T47D (cell line): Measurements from ENCODE around the gene GRAP.
"Not testable (repeated sequence)": the region's sequence is repeated elsewhere in the genome, so short reads cannot be mapped to it uniquely, and the experiment has no call there.

Experiments
- DNase-seq, 2 experiments: peaks; one replicate each; pipeline versions ENCODE4 v3.0.0 to v3.0.0-alpha.2; 2011 to 2012; ENCODE audit warnings: low read depth in 1 of 2, low spot score in 1 of 2
- JUND ChIP-seq: IDR thresholded peaks from 2 replicates; pipeline ENCODE4 v1.6.1; 2012; ENCODE audit warnings: low read depth
- in situ Hi-C: cut with HindIII; loops from 2 replicates; pipeline ENCODE4 v1.10.0; 2016; ENCODE audit warnings: low sequenced_read_pairs, low pct_unique_long_range_greater_than_20kb

The GRAP gene

DNA sequence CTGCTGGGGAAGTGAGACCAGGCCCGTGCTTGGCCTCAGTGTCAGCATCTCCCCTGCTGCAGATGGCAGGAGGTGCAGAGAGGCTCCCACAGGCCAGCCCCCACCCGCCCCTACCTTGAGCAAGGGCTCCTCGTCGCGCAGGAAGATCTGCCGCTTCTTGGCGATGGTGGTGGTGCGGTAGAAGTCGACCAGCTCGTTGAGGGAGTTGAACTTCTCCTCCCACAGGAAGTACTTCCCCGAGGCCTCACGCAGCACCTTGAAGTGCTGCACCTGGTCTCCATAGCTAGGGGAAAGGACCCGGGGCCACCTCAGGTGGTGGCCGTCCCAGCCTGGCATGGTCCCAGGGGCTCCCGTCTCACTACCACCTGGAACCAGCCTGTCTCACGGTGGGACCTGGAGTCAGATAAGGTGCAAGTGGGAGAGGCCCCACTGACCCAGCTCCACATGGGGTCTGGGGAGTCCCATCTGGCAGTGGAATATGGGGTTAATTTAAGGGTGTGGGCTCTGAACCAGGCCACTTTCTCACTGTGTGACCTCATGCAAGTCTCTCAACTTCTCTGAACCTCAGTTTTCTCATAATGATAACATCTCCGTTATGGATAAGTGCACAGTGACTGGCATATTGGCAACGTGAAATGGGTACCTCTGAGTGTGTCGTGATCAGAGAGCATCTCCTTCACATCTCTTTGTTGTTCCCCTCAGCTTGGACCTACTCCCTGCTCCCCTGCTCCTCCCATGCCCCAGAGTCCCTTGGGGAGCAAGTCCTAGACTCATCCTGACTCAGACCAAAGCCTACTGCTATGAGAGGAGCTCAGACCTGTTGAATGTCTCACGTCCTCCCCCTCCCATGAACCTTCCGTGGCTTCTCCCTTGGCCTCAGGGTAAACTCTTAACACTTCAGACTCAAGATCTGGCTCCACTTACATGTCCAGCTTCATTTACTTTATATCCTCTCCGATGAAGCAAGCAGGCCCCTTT lies 22.4 kb downstream of the GRAP start:
- no peak for TF ChIP-seq JUND
- in situ Hi-C loops = no loop called here
- peak in 1 of 2 experiments; percentile 16 for DNase-seq

DNA sequence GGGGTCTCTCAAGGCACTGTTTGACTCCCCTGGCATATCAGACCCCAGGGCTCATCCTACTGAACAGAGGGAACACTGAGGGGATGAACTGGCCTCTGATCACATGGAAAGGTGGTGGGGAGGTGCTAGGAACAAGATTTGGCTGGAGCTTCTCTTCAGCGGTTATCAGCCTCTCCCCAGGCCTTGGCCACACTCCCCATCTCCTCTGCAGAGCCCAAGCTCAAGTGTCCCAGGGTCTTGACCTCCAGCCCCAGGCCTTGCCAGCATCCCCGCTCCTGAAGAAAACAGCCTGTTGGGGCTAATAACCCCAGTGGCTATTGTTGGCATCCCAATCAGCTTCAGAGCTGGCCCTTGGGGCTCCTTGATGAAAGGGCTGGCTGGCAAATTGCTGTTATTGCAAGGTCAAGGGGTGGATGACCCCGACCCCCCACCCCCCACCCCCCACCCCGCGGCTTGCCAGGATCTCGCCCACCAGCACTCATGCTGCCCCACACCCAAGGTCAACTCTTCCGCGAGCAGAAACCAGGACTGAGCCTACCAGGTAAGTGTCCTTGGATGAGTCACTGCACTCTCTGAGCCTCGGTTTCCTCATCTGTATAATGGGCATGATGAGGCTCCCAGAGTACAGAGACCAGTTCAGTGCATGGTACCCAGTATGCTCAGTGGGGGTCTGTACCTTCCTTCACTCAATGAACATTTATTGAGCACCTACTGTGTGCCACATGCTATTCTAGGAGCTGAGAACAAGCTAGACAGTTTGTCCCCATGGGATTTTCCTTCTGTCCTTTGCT lies 23.4 kb downstream of the GRAP start:
- no peak for TF ChIP-seq JUND
- in situ Hi-C loops = no loop called here

DNA sequence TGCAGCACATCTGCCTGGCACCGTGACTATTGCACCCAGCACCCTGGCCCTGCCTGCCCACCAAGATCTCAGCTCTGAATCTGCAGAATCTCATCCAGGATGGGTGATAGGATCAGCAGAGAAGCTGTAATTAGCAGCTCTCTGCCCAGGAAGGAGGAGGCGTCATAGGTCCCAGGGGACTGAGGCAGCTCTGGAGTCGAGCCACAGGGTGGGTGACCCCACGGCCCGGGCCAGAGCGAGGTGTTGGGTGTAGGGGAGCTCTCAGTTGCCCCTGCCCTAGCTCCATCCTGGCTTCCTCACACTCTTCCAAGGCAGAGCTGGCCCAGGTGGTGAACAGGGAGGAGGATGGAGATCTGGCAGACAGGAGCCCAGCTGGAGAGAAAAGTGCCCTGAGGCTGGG lies 24.0 kb downstream of the GRAP start:
- no peak for DNase-seq
- in situ Hi-C loops = no loop called here
- no peak for TF ChIP-seq JUND

More for the DNA sequence above, 23.4 kb downstream of the GRAP start:
- DNase-seq = no peak

DNA sequence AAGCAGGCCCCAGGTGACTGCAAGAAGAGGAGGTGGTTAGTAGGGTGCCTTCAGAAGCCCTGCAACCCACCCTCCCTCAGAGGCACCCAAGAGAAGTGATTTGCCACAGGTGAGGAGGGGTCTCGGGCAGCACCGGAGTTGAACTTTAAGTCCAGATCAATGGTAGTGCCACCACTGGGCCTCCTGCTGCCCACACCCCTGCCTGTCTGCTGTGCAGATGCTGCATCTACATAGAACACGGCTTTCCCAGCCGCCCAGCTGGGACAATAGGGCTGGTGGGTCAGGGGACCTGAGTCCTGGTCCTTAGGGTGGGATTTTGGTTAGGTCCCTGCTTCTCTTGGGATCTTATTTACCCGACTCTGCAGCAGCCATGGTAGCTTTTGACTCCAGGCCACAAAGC lies 24.6 kb downstream of the GRAP start:
- DNase-seq = no peak
- no peak for TF ChIP-seq JUND
- in situ Hi-C loops = no loop called here

DNA sequence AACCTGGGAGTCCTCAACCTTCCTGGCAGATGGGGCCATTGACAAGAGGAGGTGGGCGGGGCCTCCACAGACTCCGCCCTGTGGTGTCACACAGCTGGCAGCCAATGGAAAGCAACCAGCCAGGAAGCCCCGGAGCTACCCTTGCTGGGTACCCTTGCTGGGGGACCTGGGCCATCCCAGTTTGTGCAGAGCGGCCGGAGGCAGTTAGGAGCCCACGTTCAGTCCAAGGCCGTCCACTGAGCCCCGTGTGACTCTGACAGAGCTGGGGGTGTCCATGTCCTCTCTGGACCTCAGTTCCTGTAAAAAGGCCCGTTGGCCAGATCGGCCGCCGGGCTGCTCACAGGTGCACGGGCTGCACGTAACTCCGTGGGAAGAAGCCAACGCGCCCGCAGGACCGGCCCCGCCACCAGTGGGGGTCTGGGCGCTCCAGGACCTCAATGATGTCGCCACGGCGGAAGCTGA lies 25.1 kb downstream of the GRAP start:
- no peak for TF ChIP-seq JUND
- peak in 1 of 2 experiments; percentile 57 for DNase-seq
- in situ Hi-C loops = no loop called here

DNA sequence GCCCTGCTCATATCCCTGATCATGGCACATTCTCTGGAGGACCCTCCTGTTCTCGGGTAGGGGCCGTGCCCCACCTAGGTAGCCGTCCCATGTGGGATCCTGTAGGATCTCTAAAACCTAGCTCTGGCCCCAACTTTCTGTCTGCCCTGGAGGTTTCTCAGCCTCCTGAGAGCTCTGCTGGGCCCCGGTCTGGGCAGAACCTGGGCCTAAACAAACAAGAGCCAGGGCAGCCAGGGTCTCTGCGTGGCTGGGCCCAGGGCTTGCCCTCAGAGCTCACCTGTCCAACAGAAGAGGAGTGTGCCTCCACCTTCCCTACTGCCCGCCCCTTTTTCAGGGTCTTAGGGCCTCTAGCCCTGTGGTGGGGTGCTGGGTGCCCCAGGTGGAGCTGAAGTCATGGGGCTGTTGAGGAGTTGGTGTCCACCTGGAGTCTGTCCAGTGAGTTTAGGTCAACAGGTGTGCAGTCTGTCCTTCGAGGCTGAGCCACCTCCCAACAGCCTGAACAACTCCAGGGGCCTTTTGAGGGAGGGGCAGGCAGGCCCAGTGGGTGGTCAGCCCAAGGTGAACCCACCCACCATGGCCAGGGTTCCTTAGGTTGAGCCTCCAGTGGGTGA lies 25.6 kb downstream of the GRAP start:
- in situ Hi-C loops, DNase-seq: not testable (repeated sequence)

DNA sequence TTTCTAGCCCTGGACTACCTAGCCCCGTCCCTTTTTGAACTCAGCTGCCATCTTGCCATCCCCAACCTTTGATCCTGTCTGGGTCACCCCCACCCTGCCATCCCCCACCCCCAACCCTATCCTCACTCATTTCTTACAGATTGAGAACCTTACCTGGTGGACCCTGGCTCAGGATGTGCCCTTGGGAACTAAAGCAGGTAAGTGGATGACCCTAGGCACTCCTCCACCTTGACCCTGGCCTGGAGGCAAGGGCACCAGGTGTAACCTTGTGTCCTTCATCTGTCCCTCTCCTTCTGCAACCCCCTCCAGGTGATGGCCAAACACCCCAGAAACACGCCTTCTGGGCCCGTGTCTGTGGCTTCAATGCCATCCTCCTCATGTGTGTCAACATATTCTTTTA lies 26.7 kb downstream of the GRAP start:
- in situ Hi-C loops = no loop called here
- no peak for TF ChIP-seq JUND
- no peak for DNase-seq

DNA sequence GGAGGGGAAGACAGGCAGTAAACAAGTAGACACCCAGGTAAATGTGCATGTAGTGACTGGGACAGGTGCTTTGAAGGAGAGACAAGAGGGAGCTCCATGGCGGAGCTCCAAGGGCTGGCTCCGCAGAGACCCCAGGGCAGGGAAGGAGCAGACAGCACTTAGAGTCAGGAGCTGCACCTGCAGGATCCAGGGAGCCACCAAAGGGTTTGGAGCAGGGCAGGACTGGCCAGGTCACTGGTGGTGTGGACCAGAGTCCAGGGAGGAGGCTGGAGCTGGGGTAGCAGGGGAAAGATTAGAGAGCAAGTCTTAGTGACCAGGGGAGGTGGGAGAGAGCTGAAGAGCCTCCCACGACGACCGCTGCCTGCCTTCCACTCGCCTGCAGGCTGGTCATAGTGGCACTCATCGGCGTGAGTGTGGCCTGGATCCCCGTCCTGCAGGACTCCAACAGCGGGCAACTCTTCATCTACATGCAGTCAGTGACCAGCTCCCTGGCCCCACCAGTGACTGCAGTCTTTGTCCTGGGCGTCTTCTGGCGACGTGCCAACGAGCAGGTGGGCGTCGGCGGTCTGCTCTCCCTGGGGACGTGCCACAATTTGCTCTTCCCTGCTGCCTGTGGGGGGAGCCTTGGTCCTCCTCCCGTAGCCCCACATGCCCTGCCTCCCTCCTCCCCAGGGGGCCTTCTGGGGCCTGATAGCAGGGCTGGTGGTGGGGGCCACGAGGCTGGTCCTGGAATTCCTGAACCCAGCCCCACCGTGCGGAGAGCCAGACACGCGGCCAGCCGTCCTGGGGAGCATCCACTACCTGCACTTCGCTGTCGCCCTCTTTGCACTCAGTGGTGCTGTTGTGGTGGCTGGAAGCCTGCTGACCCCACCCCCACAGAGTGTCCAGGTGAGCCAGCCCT lies 27.5 kb downstream of the GRAP start:
- no peak for DNase-seq
- no peak for TF ChIP-seq JUND
- in situ Hi-C loops = no loop called here

DNA sequence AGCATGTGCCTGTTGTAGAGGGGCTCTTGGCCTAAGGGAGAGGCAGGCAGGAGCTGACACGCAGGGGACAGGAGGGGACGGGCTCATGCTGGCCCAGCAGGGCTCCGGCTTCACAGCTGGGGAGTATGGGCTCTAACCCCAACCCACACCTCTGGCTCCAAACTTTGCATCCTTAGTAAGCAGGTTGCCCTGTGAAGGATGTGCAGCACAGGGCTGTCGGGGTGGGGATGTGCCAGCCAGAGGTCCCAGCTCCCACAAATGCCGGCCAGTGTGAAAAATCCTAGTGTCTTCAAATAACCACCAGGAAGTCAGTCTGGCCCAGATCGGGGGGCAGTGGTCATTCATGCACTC lies 28.2 kb downstream of the GRAP start:
- DNase-seq = no peak

DNA sequence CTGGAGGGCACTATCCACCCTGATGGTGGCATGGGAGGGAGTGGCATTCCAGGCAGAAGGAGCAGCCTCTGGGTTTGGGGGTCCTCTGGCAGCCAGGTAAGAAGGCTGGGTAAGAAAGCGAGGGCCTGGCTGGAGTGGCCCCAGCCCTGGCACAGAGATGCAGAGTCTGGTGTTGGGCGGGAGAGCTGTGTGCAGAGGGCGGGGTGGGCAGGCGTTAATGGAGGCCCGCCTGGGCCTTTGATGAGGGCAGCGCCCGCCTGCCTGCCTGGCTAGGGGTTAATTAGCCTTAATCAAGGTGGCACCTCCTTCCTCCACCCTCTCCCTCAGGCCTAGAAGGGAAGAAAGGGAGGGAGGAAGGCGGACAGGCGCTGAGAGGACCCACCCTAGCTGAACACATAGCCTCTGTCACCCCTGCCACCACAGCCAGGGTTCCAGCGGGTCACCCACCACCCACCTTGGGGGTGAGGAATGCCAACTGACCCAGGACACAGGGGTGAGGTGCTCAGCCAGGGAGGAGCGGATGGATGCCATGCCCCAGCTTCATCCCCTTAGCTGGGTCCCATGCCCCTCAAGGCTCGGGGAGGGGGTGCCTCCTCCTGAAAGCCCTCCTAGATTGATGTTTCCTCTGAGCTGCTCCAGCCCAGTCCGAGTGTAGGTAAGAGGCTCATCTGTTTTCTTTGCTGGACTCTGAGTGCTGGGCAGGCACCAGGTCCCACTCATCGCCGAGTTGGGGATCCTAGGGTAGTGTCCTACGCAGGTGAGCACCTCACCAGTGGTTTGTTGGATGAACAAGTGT lies 28.8 kb downstream of the GRAP start:
- no peak for TF ChIP-seq JUND
- no peak for DNase-seq
- in situ Hi-C loops = no loop called here

More for the DNA sequence above, 28.2 kb downstream of the GRAP start:
- no peak for TF ChIP-seq JUND
- in situ Hi-C loops = no loop called here

DNA sequence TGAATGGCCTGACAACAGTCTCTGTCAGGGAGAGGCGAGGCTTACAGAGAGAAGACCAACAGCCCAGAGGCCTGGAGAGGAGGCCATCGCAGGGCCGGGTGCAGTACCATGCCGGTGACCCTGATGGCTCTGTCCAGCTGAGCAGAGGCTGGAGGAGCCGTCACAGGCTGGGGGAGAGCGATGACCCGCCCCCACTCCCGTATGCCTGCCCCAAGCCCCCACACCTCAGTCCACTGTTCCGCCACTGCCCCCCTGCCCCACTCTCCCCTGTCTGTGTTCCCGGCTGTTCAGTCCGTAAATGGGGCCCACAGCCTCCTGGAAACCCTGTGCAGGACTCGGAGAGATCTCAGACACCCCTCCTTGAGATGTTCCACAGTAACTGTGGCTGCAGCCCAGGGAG lies 29.4 kb downstream of the GRAP start:
- TF ChIP-seq JUND = no peak
- in situ Hi-C loops = no loop called here
- DNase-seq = no peak
